ENCODE measurements around the gene FLYWCH1. TPM values are rescaled to one million over a fixed set of nuclear protein-coding genes. Genes with fewer than 3 reads are reported as not detected.

The FLYWCH1 gene
- total and polyA plus RNA-seq, 9 of the 15 experiments (the other 6 are each of a cell fraction or from before 2014, with no cell fraction given), result 0.18 to 33.6 (median 11.3) TPM

DNA sequence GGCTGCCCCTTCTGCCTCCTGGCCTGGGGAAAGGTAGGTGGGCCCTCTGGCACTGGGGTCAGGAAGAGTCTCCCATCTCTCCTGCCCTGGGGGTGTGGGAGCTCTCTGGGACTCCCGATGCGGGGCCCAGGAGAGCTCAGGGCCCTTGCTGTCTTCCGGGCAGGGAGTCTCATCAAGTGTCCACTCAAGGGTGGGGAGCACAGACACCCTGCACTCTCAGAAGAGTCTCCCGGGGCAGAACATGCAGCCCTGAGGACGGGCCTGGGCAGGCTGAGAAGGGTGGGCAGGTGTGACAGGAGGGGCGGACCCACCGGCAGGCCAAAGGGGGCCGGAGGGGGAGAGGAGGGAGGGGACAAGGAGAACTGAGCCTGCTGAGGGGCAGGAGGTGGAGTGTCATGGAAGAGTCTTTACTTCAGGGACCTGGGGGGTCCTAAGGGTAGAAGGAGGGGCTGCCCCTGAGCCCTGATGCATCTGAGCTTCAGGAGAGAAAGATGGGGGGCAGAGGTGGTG lies 76.9 kb downstream of the FLYWCH1 start (continued):
- TF ChIP-seq BCLAF1 (IDR thresholded peaks at IDR 0.05; ENCODE audit: borderline replicate concordance in 1 of 2, control insufficient read depth in 1 of 2, low read depth in 2 of 2, low read length in 1 of 2), result no peak
- TF ChIP-seq MAFK (IDR thresholded peaks at IDR 0.05; ENCODE audit: low read length), result no peak

DNA sequence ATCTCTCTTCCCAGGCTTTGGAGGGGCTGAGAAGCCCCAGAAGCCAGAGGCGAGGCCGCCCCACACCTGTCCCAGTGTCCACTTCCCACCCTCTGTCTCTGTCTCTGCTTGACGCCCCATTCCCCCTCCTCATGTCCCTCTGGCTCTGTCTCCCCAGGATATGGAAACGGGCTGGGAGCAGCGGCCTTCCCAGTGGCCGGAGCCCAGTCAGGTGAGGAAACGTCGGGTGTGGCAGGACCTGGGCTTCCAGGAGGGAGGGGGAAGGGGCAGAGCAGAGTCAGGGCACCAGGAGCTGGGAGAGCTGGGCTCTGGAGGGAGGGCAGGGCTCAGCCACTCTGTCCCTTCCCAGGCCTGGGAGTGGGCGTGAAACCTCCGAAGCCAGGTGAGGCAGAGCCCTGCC lies 79.2 kb downstream of the FLYWCH1 start:
- H3K27ac ChIP-seq (ENCODE audit: extremely low read depth, low read depth, low read length), result no peak overlapping the region
- peaks cover 0 to 41% of the 10 kb centered on the region in 2 experiments; a peak in 2 of 5 replicates for H3K4me1 ChIP-seq (replicated peaks in 1 of 2; ENCODE audit: control insufficient read depth in 2 of 2, insufficient read depth in 2 of 2, low read length in 2 of 2)
- no peaks in the 10 kb centered on the region for H3K9me1 ChIP-seq (ENCODE audit: control insufficient read depth, insufficient read depth, low read length)
- intact Hi-C loops (cut with micrococcal nuclease), result no loop called here
- ATAC-seq (no peak), DNase-seq (ENCODE audit: extremely low read depth in 1 of 4, low spot score in 3 of 4) (no peak), FAIRE-seq (no peak)
- no peak overlapping the region for H2AFZ ChIP-seq (ENCODE audit: low read depth, low read length)
- TF ChIP-seq E2F3 (CRISPR knock-in tag; IDR thresholded peaks at IDR 0.05), result no peak
- no peak for TF ChIP-seq ZZZ3 (IDR thresholded peaks at IDR 0.05)
- TF ChIP-seq SRSF9 (IDR thresholded peaks at IDR 0.05; ENCODE audit: borderline replicate concordance, low read depth, low read length), result no peak
- no peak for TF ChIP-seq CBFA2T2 (conservative IDR thresholded peaks at IDR 0.05)
- ChIA-PET CTCF (ENCODE audit: low intra/inter-chr PET ratio) (no interaction called here), POLR2A (interaction anchor here (0.8 to 1.0 kb wide), 2 partner anchors 12 to 28 kb away, joined by 3 read pairs; no protein-coding TSS in a partner anchor)
- no peak overlapping the region for H3K4me2 ChIP-seq (ENCODE audit: insufficient read depth, low read length)
- no peaks in the 10 kb centered on the region for H3K9me3 ChIP-seq (replicated peaks; ENCODE audit: control insufficient read depth, insufficient read depth, low read depth, low read length)
- no peaks in the 10 kb centered on the region for H4K20me1 ChIP-seq (replicated peaks; ENCODE audit: control insufficient read depth, insufficient read depth, low read length)
- no peak overlapping the region for H3K4me3 ChIP-seq
- in situ Hi-C loops (cut with MboI), result no loop called here
- BruUV-seq (replicated peaks), result no TSS peak
- no peaks in the 10 kb centered on the region for H3K36me3 ChIP-seq (ENCODE audit: control insufficient read depth, insufficient read depth, low read length)
- H3K79me2 ChIP-seq (ENCODE audit: control insufficient read depth, insufficient read depth, low read length), result no peaks in the 10 kb centered on the region
- no peaks in the 10 kb centered on the region for H3K27me3 ChIP-seq (ENCODE audit: control insufficient read depth in 2 of 2, insufficient read depth in 2 of 2, low read length in 2 of 2)
- 37% methylated on average over 7 of the region's 10 CpGs for WGBS (ENCODE audit: insufficient coverage, low coverage, missing lambda C conversion rate)
- no peak overlapping the region for H3K9ac ChIP-seq (ENCODE audit: insufficient read depth in 1 of 2, low read depth in 2 of 2, low read length in 2 of 2)

Data from K562 (cell line).